GM19438 (cell line): Measurements from ENCODE around the gene HLCS.
"Not testable (repeated sequence)": the region's sequence is repeated elsewhere in the genome, so short reads cannot be mapped to it uniquely, and the experiment has no call there.

Experiments
- ATAC-seq: cut with Tn5 transposase; IDR thresholded peaks from one replicate; pipeline ENCODE4 v1.9.1; 2021; ENCODE audit warnings: low read depth; ENCODE audit not compliant: unreplicated experiment

HLCS gene

DNA sequence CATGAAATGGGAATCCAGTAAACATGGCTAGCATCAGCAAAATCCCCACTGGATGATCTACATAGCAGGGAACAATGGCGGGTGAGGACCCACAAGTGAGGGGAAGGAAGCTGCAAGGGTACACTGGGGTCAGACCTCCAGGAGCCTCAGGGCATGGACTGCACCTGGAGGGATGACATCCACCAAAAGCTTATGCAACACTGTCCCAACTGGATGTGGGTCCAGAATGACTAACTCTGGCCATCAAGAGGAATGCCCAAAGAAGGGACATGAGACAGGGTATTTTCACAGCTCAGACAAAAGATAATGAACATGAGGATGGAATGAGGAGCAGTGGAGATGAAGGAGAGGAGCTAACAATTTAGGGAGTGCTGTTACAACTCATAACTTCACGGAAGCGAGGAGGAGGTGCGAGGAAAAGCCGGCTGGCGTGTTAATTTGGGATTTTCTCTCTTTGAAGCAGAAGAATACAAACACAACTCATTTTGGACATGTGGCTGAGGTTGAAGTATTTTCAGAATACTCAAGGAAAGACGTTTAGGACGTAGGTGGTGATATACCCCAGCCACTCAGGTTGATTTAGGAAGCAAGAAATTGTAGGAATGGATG lies 5.7 kb downstream of the HLCS start:
- ATAC-seq: no peak

DNA sequence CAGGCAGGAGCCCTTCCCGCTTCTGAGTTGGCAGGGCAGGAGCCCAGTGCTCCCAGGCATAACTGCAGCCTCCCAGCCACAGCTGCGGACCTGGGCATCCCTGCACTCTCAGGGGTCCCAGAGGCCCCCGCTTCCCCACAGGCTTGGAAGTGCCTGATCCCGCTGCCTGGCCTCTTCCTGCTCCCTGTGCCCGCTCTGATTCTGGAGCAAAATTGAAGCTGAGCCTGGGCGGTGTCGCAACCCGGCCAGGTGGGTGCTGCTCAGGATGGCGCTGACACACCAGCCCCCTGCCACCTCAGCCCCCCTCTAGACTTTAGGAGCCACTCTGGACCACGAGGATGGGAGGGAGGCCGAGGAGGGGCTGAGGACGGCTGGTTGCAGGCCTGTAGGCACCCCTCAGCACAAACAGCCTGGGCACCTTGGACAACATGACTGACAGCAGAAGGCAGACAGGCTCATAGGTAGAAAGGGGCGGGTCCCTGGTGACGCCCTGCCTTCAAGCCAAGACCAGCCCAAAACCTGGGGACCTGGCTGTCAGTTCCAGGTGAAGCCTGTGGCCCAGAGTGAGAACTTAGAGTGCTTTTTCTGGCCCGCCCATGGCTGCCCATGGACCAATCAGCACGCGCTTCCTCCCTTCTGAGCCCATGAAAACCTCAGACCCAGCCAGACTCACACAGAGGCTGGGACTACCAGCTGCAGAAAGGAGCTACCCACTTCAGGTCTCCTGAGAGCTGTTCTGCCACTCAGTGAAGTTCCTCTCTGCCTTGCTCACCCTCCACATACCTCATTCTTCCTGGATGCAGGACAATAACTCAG lies 7.2 kb downstream of the HLCS start:
- no peak for ATAC-seq

DNA sequence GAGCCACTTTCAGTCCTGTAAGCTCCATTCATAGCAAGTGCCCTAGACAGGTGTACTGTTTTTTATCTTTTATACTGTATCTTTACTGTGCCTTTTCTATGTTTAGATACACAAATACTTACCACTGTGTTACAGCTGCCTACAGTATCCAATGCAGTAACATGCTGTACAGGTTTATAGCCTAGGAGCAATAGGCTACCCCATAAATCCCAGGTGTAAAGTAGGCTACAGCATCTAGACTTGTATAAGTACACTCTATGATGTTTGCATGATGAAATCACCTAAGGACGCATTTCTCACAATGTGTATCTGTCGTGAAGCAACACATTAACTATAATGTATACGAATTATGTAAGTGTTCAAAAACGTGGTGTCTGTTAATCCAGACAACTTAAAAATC lies 10.7 kb downstream of the HLCS start:
- ATAC-seq: no peak

DNA sequence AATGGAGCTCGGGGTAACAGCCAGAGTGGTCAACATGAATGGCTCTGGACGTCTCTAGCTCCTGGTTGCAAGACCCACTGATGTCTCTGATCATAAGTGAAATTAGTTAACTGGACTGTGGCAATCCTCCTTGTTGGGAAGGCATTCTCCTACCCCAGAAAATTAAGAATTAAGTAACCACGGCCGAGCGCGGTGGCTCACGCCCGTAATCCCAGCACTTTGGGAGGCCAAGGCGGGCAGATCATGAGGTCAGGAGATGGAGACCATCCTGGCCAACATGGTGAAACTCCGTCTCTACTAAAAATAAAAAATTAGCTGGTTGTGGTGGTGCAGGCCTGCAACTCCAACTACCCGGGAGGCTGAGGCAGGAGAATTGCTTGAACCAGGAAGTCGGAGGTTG lies 14.1 kb downstream of the HLCS start:
- not testable (repeated sequence) for ATAC-seq

DNA sequence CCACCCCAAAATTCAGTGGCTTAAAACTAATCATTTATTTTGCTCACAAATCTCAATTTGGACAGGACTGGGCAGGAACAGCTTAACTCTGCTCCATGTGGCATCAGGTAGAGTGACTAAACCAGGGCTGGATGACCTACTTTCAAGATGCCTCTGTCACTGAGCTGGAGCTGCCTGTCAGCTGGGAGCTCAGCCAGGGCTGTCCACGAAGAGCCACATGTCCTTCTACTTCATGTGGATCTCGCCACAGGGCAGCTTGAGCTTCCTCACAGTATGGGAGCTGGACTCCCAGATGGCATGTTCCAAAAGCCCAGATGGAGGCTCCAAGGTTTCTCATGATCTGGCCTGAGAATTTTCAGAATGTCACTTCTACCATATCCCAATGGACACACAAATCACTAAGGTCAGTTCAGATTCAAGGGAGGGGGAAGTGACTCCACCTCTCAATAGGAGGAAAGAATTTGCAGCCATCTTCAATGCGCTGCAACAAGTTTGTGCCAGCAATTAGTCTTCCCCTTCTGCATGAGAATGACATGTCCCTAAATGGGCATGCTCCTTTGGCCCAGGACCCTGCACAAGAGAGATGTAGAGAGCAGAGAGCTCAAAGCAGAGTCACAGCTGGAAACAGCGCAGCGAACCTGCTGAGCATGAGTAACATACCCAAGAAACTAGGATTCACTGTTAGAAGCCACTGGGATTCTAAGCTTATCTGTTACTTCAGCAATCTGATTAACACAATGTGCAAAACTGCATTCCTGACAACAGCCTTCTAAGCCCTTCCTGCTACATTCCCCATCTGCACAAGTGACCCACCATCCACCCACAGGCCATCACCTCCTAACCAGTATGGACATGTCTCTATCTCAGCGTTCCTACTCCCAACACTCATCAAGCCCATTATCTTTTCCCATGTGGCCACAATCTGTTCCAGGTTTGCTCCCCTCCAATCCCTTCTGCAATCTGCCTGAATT lies 17.0 kb downstream of the HLCS start:
- ATAC-seq: no peak

DNA sequence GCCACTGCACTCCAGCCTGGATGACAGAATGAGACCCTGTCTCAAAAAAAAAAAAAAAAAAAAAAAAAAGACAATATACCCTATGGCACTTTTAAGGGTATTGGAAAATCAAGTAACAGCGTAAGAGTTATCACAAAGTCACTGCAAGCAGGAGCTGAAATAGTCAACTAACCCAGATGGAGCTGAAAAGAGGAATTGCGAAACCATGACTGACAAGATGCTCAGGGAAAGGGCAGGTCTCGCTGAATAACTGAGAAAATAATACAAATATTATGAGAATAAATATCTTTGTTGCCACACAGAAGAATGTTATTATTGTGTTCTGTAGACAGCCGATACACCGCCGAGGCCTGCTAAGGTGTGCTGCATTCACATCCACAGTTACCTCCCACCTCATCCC lies 17.8 kb downstream of the HLCS start:
- ATAC-seq: no peak

DNA sequence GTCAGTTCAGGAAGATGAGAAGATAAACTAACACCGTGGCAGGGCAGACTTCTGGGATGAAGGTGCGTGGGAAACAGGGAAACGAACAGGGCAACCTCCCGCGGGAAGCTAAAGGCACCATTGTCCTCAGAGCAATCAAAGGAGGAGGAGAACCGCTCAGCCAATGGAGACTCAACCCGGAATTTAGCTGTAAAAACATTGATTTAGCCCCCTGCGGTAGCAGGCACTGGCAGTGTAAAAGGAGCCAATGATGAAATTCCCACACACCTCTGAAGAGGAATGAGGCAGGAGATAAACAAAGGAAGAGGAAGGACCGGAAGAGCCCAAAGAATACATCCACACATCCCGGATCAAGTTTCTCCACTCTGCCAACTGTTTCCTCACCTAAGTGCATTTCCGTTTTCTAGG lies 19.5 kb downstream of the HLCS start:
- no peak for ATAC-seq

DNA sequence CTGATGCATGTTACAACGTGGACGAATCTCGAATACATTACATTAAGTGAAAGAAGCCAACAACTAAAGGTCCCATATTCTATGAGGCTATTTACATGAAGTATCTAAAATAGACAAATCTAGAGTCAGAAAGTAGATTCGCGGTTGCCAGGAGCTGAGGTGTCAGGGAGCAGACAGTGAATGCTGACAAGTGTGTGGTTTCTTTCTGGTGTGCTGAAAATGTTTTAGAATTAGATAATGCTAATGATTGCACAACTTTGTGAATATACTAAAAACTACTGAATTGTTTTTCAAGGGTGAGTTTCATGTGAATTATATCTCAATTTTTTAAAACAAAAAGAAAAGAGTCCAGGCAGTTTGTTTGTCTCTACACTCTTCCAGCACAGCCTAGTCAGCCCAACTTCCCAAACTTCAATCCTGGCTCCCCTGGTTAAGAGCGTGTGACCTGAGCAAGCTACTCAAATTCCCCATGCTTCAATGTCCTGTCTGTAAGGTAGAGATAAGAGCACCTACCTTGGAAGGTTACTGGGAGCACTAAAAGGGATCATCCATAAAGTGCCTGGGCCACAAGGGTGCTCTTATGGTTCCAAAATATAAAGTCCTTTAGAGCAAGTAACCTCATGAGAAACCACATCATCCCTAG lies 20.9 kb downstream of the HLCS start:
- no peak for ATAC-seq

DNA sequence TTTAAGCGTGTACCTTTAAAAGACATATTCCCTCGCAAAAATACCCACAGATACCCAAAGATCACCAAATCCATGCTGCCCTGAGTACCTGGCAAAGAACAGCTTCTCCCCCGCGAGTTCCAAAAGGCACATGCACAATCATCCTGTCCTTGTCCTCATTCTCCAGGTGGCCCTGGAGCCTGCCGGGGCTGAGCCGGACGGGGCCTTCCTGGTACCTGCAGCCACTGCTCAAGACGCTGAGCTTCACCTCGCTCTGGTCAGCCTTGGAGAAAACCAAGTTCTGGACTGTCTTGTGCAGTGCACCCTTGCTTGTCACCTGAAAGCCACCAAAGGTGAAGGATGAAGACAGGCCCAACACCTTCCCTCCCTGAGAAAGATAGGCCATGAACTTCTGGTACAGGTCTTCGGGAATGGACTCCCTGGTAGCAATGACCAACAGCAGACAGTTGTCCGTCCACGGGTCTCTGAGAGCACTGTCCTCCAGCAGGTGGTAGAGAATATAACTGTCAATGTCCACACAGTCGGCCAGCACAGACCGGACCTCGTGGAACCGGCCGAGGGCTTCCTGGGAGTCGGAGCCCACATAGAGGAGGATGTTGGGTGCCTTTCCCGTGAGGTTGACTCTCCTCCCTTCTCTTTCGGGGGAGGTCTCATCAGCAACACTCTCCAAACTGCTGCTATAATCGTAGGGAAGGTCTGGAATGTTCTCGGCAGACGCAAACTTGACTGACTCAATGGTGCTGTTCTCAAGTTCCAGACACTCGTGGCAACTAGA lies 29.9 kb downstream of the HLCS start:
- no peak for ATAC-seq

DNA sequence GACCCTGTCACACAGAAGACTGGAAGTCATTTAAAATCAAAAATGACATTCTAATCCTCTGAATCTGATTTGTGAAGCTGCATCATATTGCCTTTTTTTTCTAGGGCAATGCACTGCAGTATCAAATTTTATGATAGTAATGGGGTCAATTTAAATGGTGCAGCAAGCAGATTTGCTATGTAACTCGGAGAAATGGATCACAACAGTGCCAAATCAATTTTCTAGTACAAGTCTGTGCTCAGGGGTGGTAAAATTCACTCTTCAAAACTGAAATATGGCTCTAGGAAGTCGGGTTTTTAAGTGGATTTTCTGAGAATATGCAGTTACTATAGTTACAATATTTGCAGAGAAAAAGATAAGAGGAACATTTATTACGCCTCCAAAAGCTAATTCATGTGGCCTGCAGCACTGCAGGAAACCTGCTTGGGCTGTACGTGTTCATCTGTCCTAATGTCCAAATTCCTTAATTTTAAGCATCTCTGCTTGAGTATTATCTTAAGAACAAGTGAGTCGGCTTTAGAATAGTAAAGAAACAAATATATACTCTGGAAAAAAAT lies 31.5 kb downstream of the HLCS start:
- no peak for ATAC-seq

DNA sequence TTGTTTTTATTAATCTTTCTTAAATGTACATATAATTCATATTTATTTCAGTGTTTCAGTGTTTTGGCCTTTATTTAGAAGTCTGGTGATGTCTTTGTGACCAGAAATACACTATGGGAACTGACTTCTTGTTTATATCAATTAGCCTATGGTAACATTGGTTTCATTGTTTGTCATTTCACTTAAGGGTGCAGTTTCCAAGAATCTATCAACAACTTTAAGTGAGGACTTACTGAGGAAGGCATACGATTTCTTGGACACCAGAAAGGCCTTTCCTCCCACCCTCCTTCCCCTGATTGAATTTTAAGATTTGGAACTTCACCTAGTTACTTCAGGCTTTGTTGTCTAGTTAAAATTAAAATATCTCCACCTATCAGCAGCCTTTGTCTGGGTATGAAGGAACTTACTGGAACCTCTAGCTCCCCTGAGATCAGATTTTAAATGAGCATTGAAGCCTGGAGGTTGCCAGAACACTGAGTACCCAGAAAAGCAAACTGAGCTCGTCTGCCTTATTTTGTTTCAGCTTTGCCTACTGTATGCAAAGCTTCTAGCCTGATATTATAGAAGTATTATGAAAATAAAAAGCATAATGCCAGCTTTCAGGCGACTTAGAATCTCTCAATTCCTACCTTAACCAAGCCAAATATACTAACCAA lies 34.2 kb downstream of the HLCS start:
- ATAC-seq: no peak

DNA sequence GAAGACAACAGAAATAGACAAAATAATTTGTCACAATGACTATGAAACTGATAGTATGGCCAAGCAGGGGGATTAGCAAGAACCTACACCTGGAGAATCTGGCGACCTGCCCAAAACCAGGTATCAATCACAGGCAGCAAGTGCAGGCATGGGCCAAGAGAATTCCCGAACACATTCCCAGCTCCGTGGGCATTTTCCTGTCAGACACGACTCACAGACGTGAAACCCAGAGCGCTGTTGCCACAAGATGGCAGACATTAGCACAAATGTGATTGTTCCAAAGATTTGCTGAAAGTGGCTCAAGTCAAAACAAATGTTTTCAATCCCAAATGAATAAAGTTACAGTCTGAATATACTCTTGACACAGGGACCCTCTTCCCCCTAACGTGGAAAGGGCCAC lies 36.8 kb downstream of the HLCS start:
- no peak for ATAC-seq

DNA sequence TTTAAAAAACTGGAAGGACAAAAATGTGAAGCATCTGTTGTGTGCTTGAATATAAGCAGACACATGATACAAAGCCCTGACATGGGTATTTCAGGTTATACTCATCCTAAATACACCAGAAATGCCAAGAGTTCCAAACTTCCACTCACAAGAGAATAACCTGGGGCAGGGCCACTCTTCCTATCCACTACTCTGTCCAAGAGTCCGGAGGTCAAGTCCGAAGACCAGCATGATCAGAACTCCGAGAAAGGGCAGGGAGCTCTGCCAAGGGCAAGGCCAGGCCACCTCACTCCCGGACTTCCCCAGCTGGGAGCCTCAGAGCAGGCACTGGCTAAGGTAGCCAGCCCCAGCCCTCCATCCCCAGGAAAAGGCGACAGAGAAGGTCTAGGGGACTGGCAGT lies 37.5 kb downstream of the HLCS start:
- no peak for ATAC-seq

DNA sequence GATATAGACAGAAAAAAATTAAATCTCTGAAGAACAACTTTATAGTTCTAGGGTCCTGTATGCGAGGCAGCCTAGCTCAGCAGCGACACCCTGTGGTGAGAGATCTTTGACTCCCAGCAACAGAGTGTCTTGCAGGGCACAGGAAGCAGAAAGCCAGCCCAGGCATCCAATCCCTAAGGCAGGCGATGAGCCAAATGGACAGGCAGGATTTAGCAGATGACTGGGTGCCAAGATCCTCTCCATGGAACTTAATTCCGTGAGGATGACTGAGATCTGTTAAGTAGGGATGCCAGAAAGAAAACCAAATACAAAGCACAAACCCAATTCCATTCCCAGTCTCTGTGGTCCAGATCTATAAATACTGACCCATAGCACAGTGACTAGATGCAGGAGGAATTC lies 38.8 kb downstream of the HLCS start:
- ATAC-seq: no peak

DNA sequence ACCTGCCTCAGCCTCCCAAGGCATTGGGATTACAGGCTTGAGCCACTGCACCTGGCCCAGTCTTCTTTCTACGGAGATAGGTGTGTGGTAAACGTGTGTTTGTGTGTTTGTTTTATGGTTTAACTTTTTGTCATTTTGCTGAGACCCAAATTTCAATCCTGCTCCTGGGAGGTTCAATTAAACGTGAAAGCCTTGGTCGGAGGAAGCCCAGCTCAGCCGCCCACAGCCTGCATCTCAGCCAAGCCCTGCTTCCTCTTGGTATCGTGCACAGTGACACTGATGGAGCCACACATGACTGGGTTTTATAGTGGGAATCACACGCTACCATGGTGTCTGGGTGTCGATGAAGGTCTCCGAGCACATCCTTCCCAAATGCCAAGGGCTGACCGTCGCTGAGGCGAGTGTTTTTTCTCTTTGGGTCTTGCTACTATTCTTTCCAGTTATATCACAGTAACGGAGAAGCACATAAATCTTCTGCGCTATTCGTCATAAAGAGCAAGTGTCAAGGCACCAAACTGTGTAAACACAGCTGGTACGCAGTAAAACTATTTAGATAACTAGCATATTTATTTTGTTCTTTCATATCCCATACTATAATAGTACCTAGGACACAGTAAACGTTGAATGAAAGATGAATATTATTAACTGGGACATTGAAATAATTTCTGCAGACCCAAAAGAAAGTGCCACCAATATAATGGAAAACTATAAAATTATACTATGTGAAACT lies 39.3 kb downstream of the HLCS start:
- ATAC-seq: no peak

DNA sequence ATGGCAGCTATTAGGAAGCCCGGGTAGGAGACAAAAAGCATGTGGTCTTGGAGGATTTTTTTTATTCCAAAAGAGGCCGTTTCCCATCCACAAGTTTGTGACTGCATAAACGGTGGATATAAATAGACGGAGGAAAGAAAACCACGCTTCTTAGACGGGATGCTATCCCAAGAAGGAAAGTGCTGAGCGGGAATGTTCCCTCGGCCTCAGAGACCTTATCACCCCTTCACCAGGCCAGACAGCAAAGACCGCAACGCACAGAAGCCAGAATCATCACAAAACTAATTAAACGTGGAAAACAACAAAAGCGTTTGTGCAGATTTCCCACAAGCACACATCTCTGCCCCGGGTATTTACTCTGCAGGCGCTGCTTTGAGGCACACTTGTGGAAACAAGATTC lies 43.2 kb downstream of the HLCS start:
- ATAC-seq: no peak

DNA sequence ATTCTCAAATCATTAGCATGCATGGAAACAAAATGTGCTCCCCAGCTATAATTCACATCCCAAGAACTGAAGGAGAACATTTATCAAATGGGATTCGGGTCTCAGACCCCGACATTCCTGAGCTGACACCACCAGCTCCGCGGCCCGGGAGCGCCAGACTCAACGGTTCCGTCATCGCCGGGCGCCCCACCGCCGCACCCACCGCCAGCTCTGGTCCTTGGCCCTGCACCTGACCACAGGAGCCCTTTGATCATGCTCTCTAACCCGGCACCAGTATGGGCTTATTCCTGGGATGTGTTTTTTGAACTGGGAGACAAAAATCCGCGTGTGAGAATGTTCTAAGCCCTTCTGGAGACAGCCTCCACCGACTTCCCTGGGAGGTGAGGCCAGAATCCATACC lies 43.6 kb downstream of the HLCS start:
- ATAC-seq: no peak

DNA sequence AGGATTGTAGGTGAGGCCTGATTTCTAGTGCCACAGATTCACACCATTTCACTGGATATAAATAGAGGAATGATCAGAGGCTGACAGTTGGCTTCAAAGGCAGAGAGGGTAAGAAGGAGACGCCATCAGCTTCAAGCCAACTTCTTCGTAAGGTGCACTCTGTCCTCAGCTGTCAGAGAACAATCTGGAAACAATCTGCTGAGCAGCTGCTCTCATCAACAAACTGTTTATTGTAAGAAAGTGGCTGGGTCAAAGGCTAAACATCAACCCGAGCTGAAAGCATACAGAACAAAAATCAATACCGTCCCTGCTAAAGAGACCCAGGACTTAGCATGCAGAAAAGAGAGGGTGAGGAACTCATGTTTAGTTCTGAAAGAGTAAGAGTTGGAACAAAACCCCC lies 48.2 kb downstream of the HLCS start:
- ATAC-seq: no peak
